Left ventricle myocardium inferior (tissue), 1 donor: ENCODE results near the gene EFTUD2. TPM values are rescaled to one million over a fixed set of nuclear protein-coding genes. Genes with fewer than 3 reads are reported as not detected.

Experiments used
- DNase-seq: peaks from one replicate; pipeline ENCODE4 v3.0.0-alpha.2; 2020
- H3K27ac ChIP-seq: fragments of 200-600 bp; replicated peaks from 2 replicates; pipeline ENCODE4 v1.8.0; 2021
- H3K27me3 ChIP-seq: fragments of 200-600 bp; 2 replicates; pipeline ENCODE4 v1.8.0; 2021; ENCODE audit warnings: low read depth
- H3K36me3 ChIP-seq: fragments of 200-600 bp; 2 replicates; pipeline ENCODE4 v1.8.0; 2021
- H3K4me1 ChIP-seq: fragments of 200-600 bp; 2 replicates; pipeline ENCODE4 v1.8.0; 2021
- H3K4me3 ChIP-seq: fragments of 200-600 bp; 2 replicates; pipeline ENCODE4 v1.8.0; 2021; ENCODE audit warnings: mild to moderate bottlenecking, moderate library complexity
- H3K9me3 ChIP-seq: fragments of 200-600 bp; replicated peaks from 2 replicates; pipeline ENCODE4 v1.8.0; 2021
- intact Hi-C: fragments of 100-400 bp; cut with micrococcal nuclease; formaldehyde crosslinking; loops from one replicate; pipeline ENCODE4 v1.11.0; 2022
- total RNA-seq: library from RNA; stranded (reverse); fragmentation: NEBNext Ultra II Directional; extraction: Animal tissue kit (Norgen Biotek cat#: 25700); gene quantifications from one replicate; pipeline ENCODE4 v1.2.1, GENCODE V29; 2021
- TF ChIP-seq, protein P1 (sequence below): fragments of 200-600 bp; IDR thresholded peaks from 2 replicates; pipeline ENCODE4 v1.8.0; 2021; ENCODE audit warnings: antibody characterized with exemption, mild to moderate bottlenecking, borderline replicate concordance
- donor health status: DM: no; HTN: yes; CAD: no; lungs with severe emphysema.

Gene EFTUD2
- total RNA-seq, 1 donor from 2014 or later, result 62.0 TPM

DNA sequence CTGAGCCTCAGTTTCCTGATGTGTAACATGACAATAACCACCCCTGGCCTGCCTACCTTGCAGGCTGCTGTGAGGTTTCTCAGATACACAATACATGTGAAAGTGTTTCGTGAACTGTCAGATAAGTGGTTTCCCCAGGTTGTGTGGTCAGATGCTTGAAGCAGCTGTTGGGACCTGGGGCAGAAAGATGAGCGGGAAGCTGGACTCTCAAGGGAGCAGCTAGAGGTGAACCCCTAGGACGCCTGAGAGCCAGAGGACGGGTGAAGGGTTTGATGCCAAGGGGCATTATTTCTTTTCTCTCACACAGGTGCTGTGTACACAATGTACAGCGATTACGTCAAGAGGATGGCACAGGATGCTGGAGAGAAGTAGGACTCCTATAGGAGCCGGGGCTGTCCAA, 49.2 kb downstream of the EFTUD2 start:
- no peak for DNase-seq
- Histone ChIP-seq H3K27ac (peak overlapping the region; percentile 79), H3K4me3 (peak overlapping the region; percentile 56), H3K36me3 (peaks cover 53% of the 10 kb centered on the region), H3K9me3 (no peaks in the 10 kb centered on the region), H3K4me1 (no peaks in the 10 kb centered on the region), H3K27me3 (no peaks in the 10 kb centered on the region)
- intact Hi-C loops, result no loop called here
- TF ChIP-seq, protein P1, sequence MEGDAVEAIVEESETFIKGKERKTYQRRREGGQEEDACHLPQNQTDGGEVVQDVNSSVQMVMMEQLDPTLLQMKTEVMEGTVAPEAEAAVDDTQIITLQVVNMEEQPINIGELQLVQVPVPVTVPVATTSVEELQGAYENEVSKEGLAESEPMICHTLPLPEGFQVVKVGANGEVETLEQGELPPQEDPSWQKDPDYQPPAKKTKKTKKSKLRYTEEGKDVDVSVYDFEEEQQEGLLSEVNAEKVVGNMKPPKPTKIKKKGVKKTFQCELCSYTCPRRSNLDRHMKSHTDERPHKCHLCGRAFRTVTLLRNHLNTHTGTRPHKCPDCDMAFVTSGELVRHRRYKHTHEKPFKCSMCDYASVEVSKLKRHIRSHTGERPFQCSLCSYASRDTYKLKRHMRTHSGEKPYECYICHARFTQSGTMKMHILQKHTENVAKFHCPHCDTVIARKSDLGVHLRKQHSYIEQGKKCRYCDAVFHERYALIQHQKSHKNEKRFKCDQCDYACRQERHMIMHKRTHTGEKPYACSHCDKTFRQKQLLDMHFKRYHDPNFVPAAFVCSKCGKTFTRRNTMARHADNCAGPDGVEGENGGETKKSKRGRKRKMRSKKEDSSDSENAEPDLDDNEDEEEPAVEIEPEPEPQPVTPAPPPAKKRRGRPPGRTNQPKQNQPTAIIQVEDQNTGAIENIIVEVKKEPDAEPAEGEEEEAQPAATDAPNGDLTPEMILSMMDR, result no peak

DNA sequence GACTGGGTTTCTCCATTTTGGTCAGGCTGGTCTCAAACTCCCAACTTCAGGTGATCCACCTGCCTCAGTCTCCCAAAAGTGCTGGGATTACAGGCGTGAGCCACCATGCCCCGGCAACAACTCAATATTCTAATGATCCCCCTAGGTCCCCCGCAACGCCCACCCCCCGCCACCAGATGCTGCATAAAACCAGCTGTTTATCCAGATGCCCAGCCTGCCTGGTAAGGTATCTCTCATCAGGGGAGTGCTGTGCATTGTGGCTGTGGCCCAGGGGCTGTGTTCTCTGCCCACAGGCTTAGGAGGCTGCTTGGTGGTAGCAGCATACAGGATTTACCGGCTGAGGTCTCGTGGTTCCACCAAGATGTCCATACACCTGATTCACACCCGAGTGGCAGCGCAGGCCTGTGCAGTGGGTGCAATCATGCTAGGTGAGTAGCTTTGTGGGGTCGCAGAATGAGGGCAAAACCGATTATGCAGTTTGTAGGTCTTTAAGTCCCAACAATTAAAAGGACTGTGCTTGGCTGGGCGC, 50.2 kb downstream of the EFTUD2 start:
- TF ChIP-seq, protein P1, result no peak
- no peak for DNase-seq
- Histone ChIP-seq H3K27me3 (no peaks in the 10 kb centered on the region), H3K4me3 (peak overlapping the region; percentile 56), H3K27ac (peak overlapping the region; percentile 79), H3K4me1 (no peaks in the 10 kb centered on the region), H3K36me3 (peaks cover 43% of the 10 kb centered on the region), H3K9me3 (no peaks in the 10 kb centered on the region)
- intact Hi-C loops, result no loop called here

DNA sequence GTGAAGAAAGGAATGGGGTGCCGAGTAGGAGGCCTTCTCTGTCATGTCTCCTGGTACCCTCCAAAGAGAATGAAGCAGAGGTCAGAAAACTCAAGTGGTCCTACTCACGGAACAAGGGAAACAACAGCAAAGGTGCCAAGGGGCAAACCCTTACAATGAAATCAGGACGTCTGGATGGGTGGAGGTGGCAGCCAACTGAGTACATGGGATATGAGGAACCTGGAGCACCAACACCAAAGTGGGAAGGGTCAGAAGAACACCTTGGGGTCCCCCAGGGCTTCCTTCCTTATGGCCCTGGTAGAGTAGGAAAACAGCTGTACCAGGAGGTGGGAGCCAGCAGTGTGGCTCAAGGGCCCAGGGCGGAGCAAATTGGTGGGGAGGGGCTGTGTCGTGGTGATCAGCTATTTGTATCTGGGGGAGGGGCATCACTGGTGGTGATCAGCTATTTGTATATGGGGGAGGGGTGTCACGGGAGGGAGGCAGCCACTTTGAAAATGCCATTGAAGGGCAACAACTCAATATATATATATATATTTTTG, 50.9 kb downstream of the EFTUD2 start:
- peak; percentile 23 for DNase-seq
- H3K4me1 ChIP-seq, result peaks cover 2% of the 10 kb centered on the region
- peaks cover 36% of the 10 kb centered on the region for H3K36me3 ChIP-seq
- intact Hi-C loops, result no loop called here
- no peaks in the 10 kb centered on the region for H3K27me3 ChIP-seq
- H3K4me3 ChIP-seq, result peak overlapping the region; percentile 56
- no peaks in the 10 kb centered on the region for H3K9me3 ChIP-seq
- H3K27ac ChIP-seq, result peak overlapping the region; percentile 79
- TF ChIP-seq, protein P1, result no peak

DNA sequence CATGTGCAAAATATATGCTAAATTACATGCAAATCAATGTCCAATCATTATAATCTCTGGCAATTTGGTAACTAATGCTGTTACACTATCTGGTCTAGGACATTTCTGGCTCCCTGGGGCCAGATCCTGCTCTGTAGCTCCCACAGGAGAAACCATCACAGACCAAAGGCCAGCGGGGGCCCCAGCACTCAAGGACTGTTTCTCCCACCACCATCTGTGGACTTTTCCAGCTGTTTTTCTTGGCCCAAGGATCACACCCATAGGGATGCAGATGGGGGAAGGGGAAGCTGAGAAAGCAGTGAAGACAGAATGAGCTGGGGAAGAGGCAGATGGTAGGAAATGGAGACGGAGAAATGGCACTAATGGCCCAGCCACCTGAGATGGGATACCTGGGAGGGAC, 51.7 kb downstream of the EFTUD2 start, which contains the start of gene HIGD1B:
HIGD1B (plus strand) TSS at position 298 of the 400 bp plus-strand sequence. CDS start 270 bp downstream, outside the sequence.
- Histone ChIP-seq H3K27me3 (no peaks in the 10 kb centered on the region), H3K4me1 (peaks cover 9% of the 10 kb centered on the region), H3K36me3 (peaks cover 29% of the 10 kb centered on the region), H3K27ac (peak within 1 kb of the TSS; percentile 79), H3K4me3 (peak within 1 kb of the TSS; percentile 56), H3K9me3 (no peaks in the 10 kb centered on the region)
- DNase-seq, result peak; percentile 50
- TF ChIP-seq, protein P1, result no peak
- intact Hi-C loops, result no loop called here

DNA sequence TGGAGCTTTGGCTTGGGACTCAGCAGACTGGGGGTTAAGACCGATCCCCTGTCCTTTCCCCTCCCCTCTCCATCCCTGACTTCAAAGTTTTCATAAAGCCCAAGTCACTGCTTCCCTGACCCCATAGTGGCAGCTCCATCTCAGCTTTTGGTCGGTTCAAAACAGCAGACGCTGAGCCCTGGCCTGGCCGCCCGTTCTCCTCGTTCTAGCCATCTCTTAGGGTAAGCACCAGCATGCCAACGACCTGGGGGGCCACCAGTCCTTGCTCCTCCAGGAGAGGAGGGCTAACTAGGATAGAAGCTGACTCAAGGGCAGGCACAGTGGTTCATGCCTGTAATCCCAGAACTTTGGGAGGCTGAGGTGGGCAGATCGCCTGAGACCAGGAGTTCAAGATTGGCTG, 53.0 kb downstream of the EFTUD2 start:
- DNase-seq, result no peak
- Histone ChIP-seq H3K4me1 (peaks cover 15% of the 10 kb centered on the region), H3K36me3 (peaks cover 15% of the 10 kb centered on the region), H3K4me3 (no peak overlapping the region), H3K27ac (peak overlapping the region; percentile 79), H3K27me3 (no peaks in the 10 kb centered on the region), H3K9me3 (no peaks in the 10 kb centered on the region)
- TF ChIP-seq, protein P1, result no peak
- intact Hi-C loops, result no loop called here
